H7 (cell line): ENCODE data around the gene SNX32. TPM values are rescaled to one million over a fixed set of nuclear protein-coding genes. Genes with fewer than 3 reads are reported as not detected.

ENCODE experiments used
- DNase-seq: peaks from one replicate; pipeline ENCODE4 v3.0.0; 2012
- H3K27me3 ChIP-seq: 2 replicates; pipeline ENCODE4 v1.6.0; 2011; ENCODE audit warnings: mild to moderate bottlenecking, low read length; ENCODE audit not compliant: control insufficient read depth, insufficient read depth
- H3K36me3 ChIP-seq: replicated peaks from 2 replicates; pipeline ENCODE4 v1.5.1; 2011; ENCODE audit warnings: low read length; ENCODE audit not compliant: control insufficient read depth, insufficient read depth
- H3K4me3 ChIP-seq: 2 replicates; pipeline ENCODE4 v1.5.1; 2011; ENCODE audit warnings: low read depth, mild to moderate bottlenecking, control low read depth, low read length, moderate library complexity; ENCODE audit not compliant: insufficient read depth
- total RNA-seq: library from RNA; depleted of rRNA; stranded (reverse); fragments of >200 nt; shearing (Covaris generic); gene quantifications from 2 replicates; pipeline ENCODE4 v1.2.3, GENCODE V29; 2014

SNX32 gene
- total RNA-seq, 1 experiment from 2014 or later, result 0.80 TPM

GRCh38 chr11:65854161-65854592 is 20.4 kb downstream of the SNX32 start:
- Histone ChIP-seq H3K4me3 (no peak overlapping the region), H3K27me3 (no peaks in the 10 kb centered on the region; the same call in 1 of the 2 replicates), H3K36me3 (peaks cover 38% of the 10 kb centered on the region)
- peak; percentile 20 for DNase-seq

- peaks cover 38% of the 10 kb centered on the region for H3K36me3 ChIP-seq
These were observed 21.4 kb downstream of the SNX32 start for GRCh38 chr11:65854852-65855837.

GRCh38 chr11:65855927-65856363 is 22.2 kb downstream of the SNX32 start:
- Histone ChIP-seq H3K36me3 (peaks cover 38% of the 10 kb centered on the region), H3K27me3 (no peaks in the 10 kb centered on the region), H3K4me3 (no peak overlapping the region)
- DNase-seq, result no peak

More at GRCh38 chr11:65854852-65855837, 21.4 kb downstream of the SNX32 start:
- Histone ChIP-seq H3K27me3 (no peaks in the 10 kb centered on the region), H3K4me3 (no peak overlapping the region)
- peak; percentile 26 for DNase-seq

- peaks cover 35% of the 10 kb centered on the region for H3K36me3 ChIP-seq
- H3K27me3 ChIP-seq, result no peaks in the 10 kb centered on the region
- peak; percentile 86 for DNase-seq
- H3K4me3 ChIP-seq, result peak overlapping the region; percentile 98
These were observed 23.1 kb downstream of the SNX32 start for GRCh38 chr11:65856689-65857499.

- H3K4me3 ChIP-seq, result peak overlapping the region; percentile 98
- DNase-seq, result peak; percentile 79
- peaks cover 39% of the 10 kb centered on the region for H3K36me3 ChIP-seq
- no peaks in the 10 kb centered on the region for H3K27me3 ChIP-seq
These were observed 23.7 kb downstream of the SNX32 start for GRCh38 chr11:65857500-65857852.

GRCh38 chr11:65857853-65858680 is 24.3 kb downstream of the SNX32 start, which contains the start of gene CFL1:
Gene CFL1 (minus strand): TSS chr11:65858180. CDS start chr11:65858099, 81 bp downstream.
- Histone ChIP-seq H3K36me3 (peaks cover 40% of the 10 kb centered on the region), H3K27me3 (no peaks in the 10 kb centered on the region), H3K4me3 (peak within 1 kb of the TSS; percentile 98)
- peak; percentile 95 for DNase-seq

GRCh38 chr11:65858681-65859087 is 24.9 kb downstream of the SNX32 start:
- Histone ChIP-seq H3K36me3 (peaks cover 40% of the 10 kb centered on the region), H3K4me3 (peak overlapping the region; percentile 64), H3K27me3 (no peaks in the 10 kb centered on the region)
- no peak for DNase-seq

GRCh38 chr11:65859095-65859811 is 25.5 kb downstream of the SNX32 start:
- peaks cover 40% of the 10 kb centered on the region for H3K36me3 ChIP-seq
- no peaks in the 10 kb centered on the region for H3K27me3 ChIP-seq
- peak; percentile 99 for DNase-seq
- peak overlapping the region; percentile 93 for H3K4me3 ChIP-seq

GRCh38 chr11:65859812-65860277 is 26.1 kb downstream of the SNX32 start:
- DNase-seq, result no peak
- H3K27me3 ChIP-seq, result no peaks in the 10 kb centered on the region
- peak overlapping the region; percentile 93 for H3K4me3 ChIP-seq
- H3K36me3 ChIP-seq, result peaks cover 39% of the 10 kb centered on the region

GRCh38 chr11:65860278-65861164 is 26.8 kb downstream of the SNX32 start, which contains the start of gene MUS81:
Gene MUS81 (plus strand): TSS chr11:65860433. CDS start chr11:65860754, 321 bp downstream.
- DNase-seq, result peak; percentile 98
- peak within 1 kb of the TSS; percentile 93 for H3K4me3 ChIP-seq
- peaks cover 40% of the 10 kb centered on the region for H3K36me3 ChIP-seq
- H3K27me3 ChIP-seq, result no peaks in the 10 kb centered on the region

- Histone ChIP-seq H3K4me3 (peak overlapping the region; percentile 93), H3K36me3 (peaks cover 34% of the 10 kb centered on the region), H3K27me3 (no peaks in the 10 kb centered on the region)
- DNase-seq, result no peak
These were observed 27.4 kb downstream of the SNX32 start for GRCh38 chr11:65861165-65861505.

- no peak for DNase-seq
- H3K36me3 ChIP-seq, result peaks cover 29% of the 10 kb centered on the region
- H3K4me3 ChIP-seq, result peak overlapping the region; percentile 93
- H3K27me3 ChIP-seq, result no peaks in the 10 kb centered on the region
These were observed 27.9 kb downstream of the SNX32 start for GRCh38 chr11:65861533-65862183.
